Tracheal epithelial cell (primary cell): ENCODE data around the gene SAMSN1. TPM values are rescaled to one million over a fixed set of nuclear protein-coding genes. Genes with fewer than 3 reads are reported as not detected.

Experiments used
- total RNA-seq: library from RNA; depleted of rRNA; stranded (reverse); fragments of >200 nt; gene quantifications from 2 replicates; pipeline ENCODE4 v1.2.1, GENCODE V29; 2014

The SAMSN1 gene
- total RNA-seq: under 0.01 TPM in 1 of 2 replicates, not detected in the other

DNA sequence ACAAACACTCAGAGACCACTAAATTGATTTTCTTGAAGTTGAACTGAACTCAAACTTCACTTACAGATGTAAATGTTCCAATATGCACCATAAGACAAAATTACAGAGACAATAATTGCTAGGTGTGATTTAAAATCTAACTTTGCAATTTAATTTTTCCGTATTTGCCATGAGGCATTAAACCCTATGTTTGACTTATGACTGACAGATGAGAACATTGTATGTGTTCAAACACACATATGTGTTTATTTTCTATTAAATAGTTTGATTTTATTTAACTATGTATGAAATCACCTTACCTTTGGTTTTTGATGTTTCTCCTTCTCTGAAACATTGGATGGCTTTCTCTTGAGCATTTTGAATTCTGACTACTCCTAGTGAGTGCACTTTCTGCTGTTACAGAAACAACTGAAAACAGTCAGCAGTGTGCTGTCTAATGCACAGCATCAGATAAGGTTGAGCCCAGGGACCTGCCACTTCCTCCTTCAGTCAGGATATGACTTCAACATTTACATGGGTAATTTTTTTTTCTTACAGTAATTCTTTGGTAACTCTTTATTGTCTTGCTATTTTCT is at the start of gene SAMSN1:
TSS of gene SAMSN1 (minus strand) at position 410 of the 575 bp plus-strand sequence. CDS start at position 356, 54 bp downstream.

Other genes with a start within 250 kb of the SAMSN1 start
- gene HSPA13, start 163.2 kb downstream of the SAMSN1 start, total RNA-seq: 61.2 and 69.1 TPM in 2 replicates